GM19099 (cell line): ENCODE results near the gene SMIM38.

Source experiments
- POLR2A ChIP-seq: IDR thresholded peaks from 3 replicates; pipeline ENCODE4 v1.6.1; 2011; ENCODE audit warnings: low read depth; ENCODE audit not compliant: insufficient read length; ENCODE audit errors: extremely low read depth

SMIM38 gene

GRCh38 chr11:69173925-69174581 is 18.3 kb downstream of the SMIM38 start:
- TF ChIP-seq POLR2A = no peak

GRCh38 chr11:69174841-69175240 is 19.1 kb downstream of the SMIM38 start:
- TF ChIP-seq POLR2A = no peak

GRCh38 chr11:69178819-69179482 is 23.2 kb downstream of the SMIM38 start:
- no peak for TF ChIP-seq POLR2A

GRCh38 chr11:69180226-69180625 is 24.5 kb downstream of the SMIM38 start:
- TF ChIP-seq POLR2A = no peak

GRCh38 chr11:69180726-69181125 is 25.0 kb downstream of the SMIM38 start:
- TF ChIP-seq POLR2A = no peak

- no peak for TF ChIP-seq POLR2A
Observed at GRCh38 chr11:69183613-69184012, 27.9 kb downstream of the SMIM38 start.

- no peak for TF ChIP-seq POLR2A
Observed at GRCh38 chr11:69186316-69187260, 30.9 kb downstream of the SMIM38 start.

GRCh38 chr11:69187540-69188065 is 31.9 kb downstream of the SMIM38 start:
- TF ChIP-seq POLR2A = no peak

GRCh38 chr11:69189059-69189458 is 33.3 kb downstream of the SMIM38 start:
- no peak for TF ChIP-seq POLR2A

- no peak for TF ChIP-seq POLR2A
Observed at GRCh38 chr11:69190796-69191536, 35.2 kb downstream of the SMIM38 start.

- TF ChIP-seq POLR2A = no peak
Observed at GRCh38 chr11:69192301-69192721, 36.6 kb downstream of the SMIM38 start.

- TF ChIP-seq POLR2A = no peak
Observed at GRCh38 chr11:69193151-69193550, 37.4 kb downstream of the SMIM38 start.

- no peak for TF ChIP-seq POLR2A
Observed at GRCh38 chr11:69193629-69194028, 37.9 kb downstream of the SMIM38 start.

- no peak for TF ChIP-seq POLR2A
Observed at GRCh38 chr11:69194396-69194795, 38.7 kb downstream of the SMIM38 start.
